A673 (cell line): ENCODE results near the gene PHLDA3. TPM values are rescaled to one million over a fixed set of nuclear protein-coding genes. Genes with fewer than 3 reads are reported as not detected.

ENCODE experiments used
- BruUV-seq: library from RNA; stranded (reverse); fragments of 400-500 nt; replicated peaks from 2 replicates; lab custom pipeline; 2021; lab: Mats Ljungman, UMichigan
- CTCF ChIA-PET: fragments of 300-600 bp; sonication (Branson Sonifier 250); formaldehyde crosslinking; loops from one replicate; lab custom pipeline; 2022; ENCODE audit warnings: antibody characterized with exemption; lab: Charles Lee
- POLR2A ChIA-PET: fragments of 300-600 bp; sonication (Branson Sonifier 250); formaldehyde crosslinking; loops from one replicate; lab custom pipeline; 2022; ENCODE audit warnings: antibody characterized with exemption; ENCODE audit not compliant: low non-redundant PET; lab: Charles Lee
- DNase-seq: peaks from one replicate; pipeline ENCODE4 v3.0.0-alpha.2; 2015; ENCODE audit warnings: low spot score
- H3K27ac ChIP-seq: fragments of 200-600 bp; sonication (generic); 2 replicates; pipeline ENCODE4 v1.5.1; 2016; ENCODE audit warnings: mixed run types, low read depth, mild to moderate bottlenecking, mixed read lengths, antibody characterized with exemption, low read length; ENCODE audit not compliant: poor library complexity, severe bottlenecking
- H3K27me3 ChIP-seq: fragments of 200-600 bp; sonication (generic); replicated peaks from 2 replicates; pipeline ENCODE4 v1.6.1; 2017; ENCODE audit warnings: mixed run types, low read depth, mild to moderate bottlenecking, mixed read lengths, antibody characterized with exemption, low read length; ENCODE audit not compliant: insufficient read depth, poor library complexity
- H3K36me3 ChIP-seq: fragments of 200-600 bp; sonication (generic); 2 replicates; pipeline ENCODE4 v1.6.1; 2016; ENCODE audit warnings: mixed run types, mild to moderate bottlenecking, mixed read lengths, antibody characterized with exemption, low read length; ENCODE audit not compliant: insufficient read depth, poor library complexity, severe bottlenecking
- H3K4me1 ChIP-seq: fragments of 200-600 bp; sonication (generic); 2 replicates; pipeline ENCODE4 v1.6.1; 2017; ENCODE audit warnings: mixed run types, mild to moderate bottlenecking, mixed read lengths, antibody characterized with exemption, low read length; ENCODE audit not compliant: insufficient read depth, poor library complexity, severe bottlenecking
- H3K4me3 ChIP-seq: fragments of 200-600 bp; sonication (generic); 2 replicates; pipeline ENCODE4 v1.5.1; 2016; ENCODE audit warnings: low read depth, mixed run types, mild to moderate bottlenecking, mixed read lengths, low read length; ENCODE audit not compliant: poor library complexity, severe bottlenecking
- H3K9me3 ChIP-seq: fragments of 200-600 bp; sonication (generic); 2 replicates; pipeline ENCODE4 v1.6.1; 2016; ENCODE audit warnings: mixed run types, low read depth, mild to moderate bottlenecking, mixed read lengths, antibody characterized with exemption, low read length; ENCODE audit not compliant: poor library complexity, severe bottlenecking
- CTCF ChIP-seq: fragments of 300-800, 200-600 bp; sonication (generic); conservative IDR thresholded peaks from 2 replicates; pipeline ENCODE4 v1.5.1; 2017; ENCODE audit warnings: low read depth, mild to moderate bottlenecking, antibody characterized with exemption, low read length, moderate library complexity, mixed read lengths
- EZH2 ChIP-seq: fragments of 200-600 bp; sonication (generic); IDR thresholded peaks from 2 replicates; pipeline ENCODE4 v1.6.1; 2017; ENCODE audit warnings: borderline replicate concordance, low read depth, mild to moderate bottlenecking, mixed read lengths, antibody characterized with exemption, low read length; ENCODE audit not compliant: poor library complexity, severe bottlenecking
- intact Hi-C: fragments of 100-400 bp; cut with micrococcal nuclease; formaldehyde crosslinking; loops from one replicate; pipeline ENCODE4 v1.10.0; 2022; ENCODE audit not compliant: unreplicated experiment
- total RNA-seq: library from RNA; stranded (reverse); gene quantifications from 2 replicates; pipeline ENCODE4 v1.2.3, GENCODE V29; 2021

The PHLDA3 gene
- total RNA-seq, 1 experiment from 2014 or later = 24.1 TPM

GRCh38 chr1:201418461-201418860 is 50.5 kb downstream of the PHLDA3 start:
- no peak for DNase-seq
- TF ChIP-seq CTCF = no peak
- no peak for TF ChIP-seq EZH2
- intact Hi-C loops = no loop called here
- ChIA-PET POLR2A (interaction anchor here (0.6 kb wide), 1 partner anchor 43 kb away, joined by 4 read pairs; no protein-coding TSS in a partner anchor), CTCF (interaction anchor here (0.6 to 0.7 kb wide), 2 partner anchors 64 to 268 kb away, joined by 3 to 10 read pairs; no protein-coding TSS in a partner anchor)
- Histone ChIP-seq H3K27ac (no peak overlapping the region), H3K4me3 (no peak overlapping the region), H3K4me1 (no peaks in the 10 kb centered on the region), H3K36me3 (no peaks in the 10 kb centered on the region), H3K27me3 (no peaks in the 10 kb centered on the region), H3K9me3 (peaks cover 5% of the 10 kb centered on the region)
- BruUV-seq = no TSS peak

Other genes with a start within 250 kb of the PHLDA3 start
- 492 and 535 TPM in 2 replicates for gene PKP1, start 185.7 kb downstream of the PHLDA3 start, total RNA-seq
- 0.90 and 2.3 TPM in 2 replicates for gene TNNT2, start 91.5 kb downstream of the PHLDA3 start, total RNA-seq
- not detected in 2 replicates for gene LAD1, start 69.9 kb downstream of the PHLDA3 start, total RNA-seq
- not detected in 2 replicates for gene TNNI1, start 47.5 kb downstream of the PHLDA3 start, total RNA-seq
- gene CSRP1, start 37.9 kb upstream of the PHLDA3 start, total RNA-seq = 402 and 517 TPM in 2 replicates
- 48.2 and 51.2 TPM in 2 replicates for gene NAV1, start 69.9 kb upstream of the PHLDA3 start, total RNA-seq